ENCODE results near the gene CDCA8. TPM values are rescaled to one million over a fixed set of nuclear protein-coding genes. Genes with fewer than 3 reads are reported as not detected.

The CDCA8 gene
- total and polyA plus RNA-seq, 2 of the 13 experiments (the other 11 are each of a cell fraction or from before 2014, with no cell fraction given), result 24.1 to 38.6 TPM

GRCh38 chr1:37661401-37661800 is 30.9 kb upstream of the CDCA8 start (continued):
- TF ChIP-seq ZNF280D (CRISPR knock-in tag; IDR thresholded peaks at IDR 0.05), result no peak
- no peak for TF ChIP-seq NFKB2 (CRISPR knock-in tag; IDR thresholded peaks at IDR 0.05; ENCODE audit: borderline replicate concordance)
- no peak for TF ChIP-seq JUN (CRISPR knock-in tag; IDR thresholded peaks at IDR 0.05)
- no peak for TF ChIP-seq MAX (IDR thresholded peaks at IDR 0.05)

- intact Hi-C loops (cut with micrococcal nuclease; ENCODE audit: unreplicated experiment), result no loop called here
- H3K9me3 ChIP-seq (ENCODE audit: low read length), result no peaks in the 10 kb centered on the region
- H3K9ac ChIP-seq (ENCODE audit: insufficient read depth, low read depth, low read length), result no peak overlapping the region
- H2AFZ ChIP-seq (ENCODE audit: low read length), result no peak overlapping the region
- H3K27me3 ChIP-seq (ENCODE audit: control insufficient read depth in 1 of 2, insufficient read depth in 2 of 2, low read length in 2 of 2), result peaks cover 1 to 50% of the 10 kb centered on the region in 2 experiments; a peak in 4 of 5 replicates
- CTCF ChIA-PET (ENCODE audit: low intra/inter-chr PET ratio, low total read pairs), result no interaction called here
- no peaks in the 10 kb centered on the region for H4K20me1 ChIP-seq (ENCODE audit: insufficient read depth, low read length)
- ATAC-seq, result no peak
- no peak for TF ChIP-seq ZNF589 (CRISPR knock-in tag; conservative IDR thresholded peaks at IDR 0.05)
- no peak for TF ChIP-seq FIP1L1 (IDR thresholded peaks at IDR 0.05; ENCODE audit: borderline replicate concordance, insufficient read depth, low read depth, low read length)
- no peak for TF ChIP-seq ZNF839 (CRISPR knock-in tag; IDR thresholded peaks at IDR 0.05; ENCODE audit: borderline replicate concordance)
- TF ChIP-seq ZNF317 (CRISPR knock-in tag; IDR thresholded peaks at IDR 0.05), result no peak
- TF ChIP-seq SPEN (CRISPR knock-in tag; IDR thresholded peaks at IDR 0.05; ENCODE audit: low read depth), result no peak
- TF ChIP-seq ARID4A (CRISPR knock-in tag; IDR thresholded peaks at IDR 0.05; ENCODE audit: borderline replicate concordance), result no peak
- no peak overlapping the region for H3K4me3 ChIP-seq (replicated peaks in 1 of 3; ENCODE audit: insufficient read depth in 1 of 3, low read depth in 2 of 3, low read length in 3 of 3)
- peaks cover 14% of the 10 kb centered on the region for H3K4me1 ChIP-seq (ENCODE audit: insufficient read depth, low read length)
- no peak for DNase-seq (ENCODE audit: low spot score)
- in situ Hi-C loops (cut with HindIII; ENCODE audit: extremely low pct_ligation_motif_present, low pct_unique_long_range_greater_than_20kb), result no loop called here
- BruUV-seq (replicated peaks), result no TSS peak
- no peak overlapping the region for H3K27ac ChIP-seq (ENCODE audit: extremely low read length, insufficient read depth, low read length)
- POLR2A ChIA-PET, result no interaction called here
- no peaks in the 10 kb centered on the region for H3K36me3 ChIP-seq (replicated peaks in 1 of 2; ENCODE audit: control insufficient read depth in 1 of 2, insufficient read depth in 2 of 2, low read length in 2 of 2)
- 48% methylated on average over 10 of the region's 11 CpGs for WGBS (ENCODE audit: low lambda C conversion rate)
- H3K4me2 ChIP-seq (ENCODE audit: low read depth, low read length), result no peak overlapping the region
- FAIRE-seq, result no peak
- H3K79me2 ChIP-seq (ENCODE audit: insufficient read depth, low read length), result no peaks in the 10 kb centered on the region
Observed at GRCh38 chr1:37662031-37662755, 30.1 kb upstream of the CDCA8 start.

All from HepG2 (cell line).